ENCODE measurements around the gene CCDC149.

The CCDC149 gene

DNA sequence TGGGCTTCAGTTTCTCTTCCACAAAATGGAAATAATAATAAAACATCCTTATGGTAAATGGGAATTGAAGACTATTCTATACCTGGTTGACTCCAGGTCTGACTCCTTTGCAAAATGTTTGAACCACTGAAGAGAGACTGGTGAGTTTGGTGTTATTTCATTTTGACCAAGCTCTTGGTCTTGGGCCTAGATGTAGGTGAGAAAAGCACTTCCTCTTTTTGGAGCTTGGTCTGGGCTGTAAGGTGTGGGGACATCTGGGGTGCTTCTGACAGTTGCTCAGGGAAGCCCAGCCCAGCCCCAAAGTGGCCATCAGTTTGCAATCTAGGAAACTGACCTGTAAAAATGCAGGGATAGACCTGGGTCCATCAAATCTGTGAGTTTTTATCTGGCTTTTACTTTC, 144.2 kb downstream of the CCDC149 start:
- DNase-seq (ENCODE audit: extremely low read depth, low read depth) = no peak
- TF ChIP-seq, protein P1, sequence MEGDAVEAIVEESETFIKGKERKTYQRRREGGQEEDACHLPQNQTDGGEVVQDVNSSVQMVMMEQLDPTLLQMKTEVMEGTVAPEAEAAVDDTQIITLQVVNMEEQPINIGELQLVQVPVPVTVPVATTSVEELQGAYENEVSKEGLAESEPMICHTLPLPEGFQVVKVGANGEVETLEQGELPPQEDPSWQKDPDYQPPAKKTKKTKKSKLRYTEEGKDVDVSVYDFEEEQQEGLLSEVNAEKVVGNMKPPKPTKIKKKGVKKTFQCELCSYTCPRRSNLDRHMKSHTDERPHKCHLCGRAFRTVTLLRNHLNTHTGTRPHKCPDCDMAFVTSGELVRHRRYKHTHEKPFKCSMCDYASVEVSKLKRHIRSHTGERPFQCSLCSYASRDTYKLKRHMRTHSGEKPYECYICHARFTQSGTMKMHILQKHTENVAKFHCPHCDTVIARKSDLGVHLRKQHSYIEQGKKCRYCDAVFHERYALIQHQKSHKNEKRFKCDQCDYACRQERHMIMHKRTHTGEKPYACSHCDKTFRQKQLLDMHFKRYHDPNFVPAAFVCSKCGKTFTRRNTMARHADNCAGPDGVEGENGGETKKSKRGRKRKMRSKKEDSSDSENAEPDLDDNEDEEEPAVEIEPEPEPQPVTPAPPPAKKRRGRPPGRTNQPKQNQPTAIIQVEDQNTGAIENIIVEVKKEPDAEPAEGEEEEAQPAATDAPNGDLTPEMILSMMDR (IDR thresholded peaks at IDR 0.05; ENCODE audit: low read depth, low read length) = no peak

DNA sequence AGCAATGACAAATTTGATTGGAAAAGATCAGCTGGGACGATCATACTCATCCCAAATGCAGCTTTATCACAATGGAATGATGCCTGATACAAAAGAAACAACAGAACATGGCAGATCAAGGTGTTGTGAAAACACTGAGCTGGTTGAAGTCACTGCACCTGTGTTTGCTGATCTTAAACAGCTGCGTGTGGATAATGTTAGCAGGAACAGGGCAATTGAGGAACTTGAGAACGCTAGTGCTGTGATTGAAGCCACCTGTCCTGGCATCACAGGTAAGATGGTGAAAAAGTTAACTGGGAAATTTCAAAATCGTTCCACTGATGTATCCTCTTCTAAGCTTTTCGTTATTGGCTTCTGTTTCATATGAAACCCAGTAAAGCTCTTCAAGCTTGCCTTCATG, 144.8 kb downstream of the CCDC149 start:
- DNase-seq (ENCODE audit: extremely low read depth, low read depth) = no peak
- TF ChIP-seq, protein P1 (IDR thresholded peaks at IDR 0.05; ENCODE audit: low read depth, low read length) = no peak

DNA sequence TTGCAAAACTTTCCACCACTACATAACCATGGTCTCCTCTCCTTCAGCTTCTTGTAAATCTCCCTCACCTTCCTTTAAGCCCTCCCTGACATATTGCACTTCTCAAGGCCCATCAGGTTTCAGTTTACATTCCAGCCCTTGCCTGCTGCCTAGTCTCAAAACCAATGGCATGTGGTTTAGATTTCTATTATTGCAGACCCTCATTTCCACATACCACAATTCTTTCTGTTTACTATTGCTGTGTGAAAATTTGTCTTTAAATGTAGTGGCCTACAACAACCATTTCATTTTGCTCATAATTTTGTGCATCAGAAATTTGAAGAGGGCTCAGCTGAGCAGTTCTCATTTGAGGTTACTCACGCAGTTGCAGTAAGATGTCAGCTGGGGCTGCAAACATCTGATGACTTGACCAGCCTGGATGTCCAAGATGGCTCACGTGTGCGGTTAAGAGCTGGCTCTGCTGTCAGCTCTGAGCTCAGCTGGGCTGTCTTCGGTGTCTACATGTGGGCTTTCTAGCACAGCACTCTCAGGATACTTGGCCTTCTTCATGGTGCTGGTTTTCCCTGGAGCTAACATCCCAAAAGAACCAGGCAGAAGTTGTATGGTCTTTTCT, 147.4 kb downstream of the CCDC149 start:
- no peak for DNase-seq (ENCODE audit: extremely low read depth, low read depth)
- TF ChIP-seq, protein P1 (IDR thresholded peaks at IDR 0.05; ENCODE audit: low read depth, low read length) = no peak

DNA sequence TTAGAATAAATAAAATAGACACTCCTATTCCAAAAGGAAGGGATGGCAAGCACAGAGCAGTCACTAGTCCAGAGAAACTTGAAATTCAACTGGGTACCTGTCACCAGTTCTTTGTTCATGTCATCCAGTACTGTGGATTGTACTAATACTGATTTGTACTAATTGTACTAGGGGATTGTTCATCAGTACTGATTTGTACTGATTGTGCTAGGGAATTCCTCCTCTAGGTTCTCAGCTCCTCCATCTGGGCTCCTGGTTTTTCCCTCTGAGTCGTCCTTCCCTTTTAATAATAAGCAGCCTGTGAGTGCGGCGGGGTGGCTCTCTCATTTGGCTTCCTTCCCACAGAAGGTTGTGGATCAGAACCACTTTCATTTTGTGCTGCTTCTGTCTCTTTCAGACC, 148.5 kb downstream of the CCDC149 start:
- no peak for DNase-seq (ENCODE audit: extremely low read depth, low read depth)
- TF ChIP-seq, protein P1 (IDR thresholded peaks at IDR 0.05; ENCODE audit: low read depth, low read length) = no peak

DNA sequence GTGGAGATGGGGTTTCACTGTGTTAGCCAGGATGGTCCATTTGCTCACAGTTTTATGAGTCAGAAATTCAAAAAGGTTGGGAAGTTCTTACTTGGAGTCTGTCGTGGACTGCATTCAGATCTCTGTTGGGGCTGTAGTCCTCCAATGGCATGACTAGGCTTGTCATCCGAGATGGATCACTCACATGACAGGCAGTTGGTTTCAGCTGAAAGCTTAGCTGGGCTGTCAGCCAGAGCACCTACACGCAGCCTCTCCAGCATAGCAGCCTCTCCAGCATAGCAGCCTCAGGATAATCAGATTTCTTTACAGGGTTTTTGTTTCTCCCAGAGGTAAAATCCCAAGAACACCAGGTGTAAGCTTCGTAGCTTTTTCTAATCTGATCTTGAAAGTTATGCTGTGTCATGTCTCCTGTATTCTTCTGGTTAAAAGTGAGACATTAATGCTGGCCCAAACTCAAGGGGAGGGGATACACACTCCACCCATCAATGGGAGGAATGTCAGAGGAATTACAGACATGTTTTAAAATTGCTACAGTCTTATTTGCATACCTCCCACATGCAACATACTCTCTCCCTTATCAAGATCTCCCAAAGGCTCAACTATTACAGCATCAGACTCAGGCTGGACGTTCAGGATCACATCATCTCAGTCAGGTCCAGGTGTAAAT, 149.1 kb downstream of the CCDC149 start:
- no peak for DNase-seq (ENCODE audit: extremely low read depth, low read depth)
- TF ChIP-seq, protein P1 (IDR thresholded peaks at IDR 0.05; ENCODE audit: low read depth, low read length) = no peak

All from AG09319 (cell line).